Ishikawa (cell line): ENCODE data around the gene MAGI2.

Experiments
- CEBPB ChIP-seq: IDR thresholded peaks from 2 replicates; pipeline ENCODE4 v1.6.1; 2012
- CREB1 ChIP-seq: IDR thresholded peaks from 2 replicates; pipeline ENCODE4 v1.6.1; 2012; ENCODE audit warnings: low read depth
- EGR1 ChIP-seq: IDR thresholded peaks from 2 replicates; pipeline ENCODE4 v1.6.1; 2012
- EP300 ChIP-seq: IDR thresholded peaks from 2 replicates; pipeline ENCODE4 v1.6.1; 2012; ENCODE audit warnings: borderline replicate concordance
- MAX ChIP-seq: IDR thresholded peaks from 2 replicates; pipeline ENCODE4 v1.6.1; 2012
- REST ChIP-seq: IDR thresholded peaks from 2 replicates; pipeline ENCODE4 v1.6.1; 2012; ENCODE audit warnings: low read depth, mild to moderate bottlenecking
- USF1 ChIP-seq: IDR thresholded peaks from 2 replicates; pipeline ENCODE4 v1.6.1; 2012

GRCh38 chr7:78996013-78996412 lies 457.5 kb downstream of the MAGI2 start:
- TF ChIP-seq CEBPB, result no peak
- TF ChIP-seq EP300, result no peak
- TF ChIP-seq USF1, result no peak
- no peak for TF ChIP-seq MAX
- TF ChIP-seq CREB1, result no peak
- no peak for TF ChIP-seq EGR1
- TF ChIP-seq REST, result no peak
